NOMO-1 treated with dmso at 0.1 percent for 144 hours (cell line): ENCODE results near the gene FBXW2.

Experiments used
- DNase-seq: peaks from one replicate; lab custom pipeline; 2025; ENCODE audit not compliant: unreplicated experiment; lab: John Stamatoyannopoulos, UW

Gene FBXW2

GRCh38 chr9:120745278-120745677 lies 47.9 kb downstream of the FBXW2 start:
- DNase-seq = no peak

DNA sequence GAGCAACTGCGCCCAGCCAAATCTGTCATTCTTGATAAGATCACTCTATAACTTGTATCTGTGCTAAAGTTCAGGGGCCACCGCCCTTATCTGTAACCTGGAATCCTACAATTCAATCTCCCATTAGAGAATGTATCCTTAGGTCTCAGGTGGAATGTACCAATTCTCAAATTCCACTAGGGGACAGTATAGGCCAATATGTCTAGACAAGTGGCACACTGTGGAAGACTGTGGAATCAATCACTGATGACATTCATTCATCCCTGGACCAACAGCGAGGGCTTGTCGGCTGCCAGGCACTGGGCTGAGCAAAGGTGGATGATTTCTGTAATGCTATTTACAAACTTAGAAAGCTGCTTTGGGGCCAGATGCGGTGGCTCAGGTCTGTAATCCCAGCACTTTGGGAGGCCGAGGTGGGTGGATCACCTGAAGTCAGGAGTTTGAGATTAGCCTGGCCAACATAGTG lies 50.2 kb downstream of the FBXW2 start:
- DNase-seq = no peak

- no peak for DNase-seq
Measured at GRCh38 chr9:120741701-120742100, 51.5 kb downstream of the FBXW2 start.

GRCh38 chr9:120741191-120741590 lies 52.0 kb downstream of the FBXW2 start:
- DNase-seq = no peak

DNA sequence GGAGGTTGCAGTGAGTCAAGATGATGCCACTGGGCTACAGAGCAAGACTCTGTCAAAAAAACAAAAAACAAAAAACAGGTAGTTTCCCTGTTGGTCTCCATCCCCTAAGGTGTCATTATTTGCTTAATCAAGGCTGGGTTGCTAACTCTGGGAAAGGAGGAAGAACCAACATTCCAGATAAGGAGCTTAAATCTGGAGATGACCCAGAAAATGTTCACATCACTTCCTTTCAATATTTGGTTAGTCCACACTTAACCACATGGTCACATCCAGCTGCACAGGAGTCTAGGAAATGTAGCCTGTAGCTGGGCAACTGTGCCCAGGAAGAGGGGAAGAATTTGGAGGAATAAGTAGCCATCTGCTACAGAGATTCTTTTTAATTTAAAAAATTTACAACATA lies 53.1 kb downstream of the FBXW2 start:
- no peak for DNase-seq

DNA sequence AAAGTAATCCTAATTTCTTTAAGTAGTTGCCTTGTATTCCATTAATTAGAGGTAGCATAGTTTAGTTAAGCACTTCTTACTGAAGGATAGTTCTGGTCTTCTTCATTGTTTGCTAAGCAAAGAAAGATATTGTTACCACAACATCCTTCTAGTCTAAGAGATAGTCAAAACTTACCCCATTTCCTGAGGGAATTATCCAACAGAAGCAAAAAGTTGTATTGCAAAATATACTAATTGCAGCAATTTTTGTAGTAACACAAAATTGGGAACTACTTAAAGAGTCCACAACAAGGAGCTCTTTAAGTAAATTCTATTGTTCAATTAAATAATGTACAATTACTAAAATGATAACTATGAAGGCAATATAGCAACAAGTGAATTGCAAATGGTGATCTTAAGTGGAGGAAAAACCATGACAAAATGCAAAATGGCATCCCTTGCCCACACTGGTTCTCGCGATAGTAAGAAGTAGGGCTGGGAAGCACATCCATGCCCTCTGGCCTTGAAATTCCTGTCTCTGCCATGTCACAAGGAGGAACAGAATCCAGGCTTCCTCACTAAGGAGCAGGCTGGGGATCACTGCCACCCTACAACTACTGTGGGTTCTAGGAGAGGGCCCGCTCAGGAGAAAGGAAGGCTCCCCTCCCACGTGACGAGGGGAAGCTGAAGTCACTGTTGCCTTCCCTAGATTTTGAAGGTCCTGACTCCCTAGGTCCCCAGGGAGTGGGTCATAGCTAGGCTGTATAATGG lies 55.6 kb downstream of the FBXW2 start:
- no peak for DNase-seq

GRCh38 chr9:120736881-120737280 lies 56.3 kb downstream of the FBXW2 start:
- DNase-seq = no peak

- DNase-seq = peak; percentile 98
Measured at GRCh38 chr9:120735415-120736126, 57.6 kb downstream of the FBXW2 start.

DNA sequence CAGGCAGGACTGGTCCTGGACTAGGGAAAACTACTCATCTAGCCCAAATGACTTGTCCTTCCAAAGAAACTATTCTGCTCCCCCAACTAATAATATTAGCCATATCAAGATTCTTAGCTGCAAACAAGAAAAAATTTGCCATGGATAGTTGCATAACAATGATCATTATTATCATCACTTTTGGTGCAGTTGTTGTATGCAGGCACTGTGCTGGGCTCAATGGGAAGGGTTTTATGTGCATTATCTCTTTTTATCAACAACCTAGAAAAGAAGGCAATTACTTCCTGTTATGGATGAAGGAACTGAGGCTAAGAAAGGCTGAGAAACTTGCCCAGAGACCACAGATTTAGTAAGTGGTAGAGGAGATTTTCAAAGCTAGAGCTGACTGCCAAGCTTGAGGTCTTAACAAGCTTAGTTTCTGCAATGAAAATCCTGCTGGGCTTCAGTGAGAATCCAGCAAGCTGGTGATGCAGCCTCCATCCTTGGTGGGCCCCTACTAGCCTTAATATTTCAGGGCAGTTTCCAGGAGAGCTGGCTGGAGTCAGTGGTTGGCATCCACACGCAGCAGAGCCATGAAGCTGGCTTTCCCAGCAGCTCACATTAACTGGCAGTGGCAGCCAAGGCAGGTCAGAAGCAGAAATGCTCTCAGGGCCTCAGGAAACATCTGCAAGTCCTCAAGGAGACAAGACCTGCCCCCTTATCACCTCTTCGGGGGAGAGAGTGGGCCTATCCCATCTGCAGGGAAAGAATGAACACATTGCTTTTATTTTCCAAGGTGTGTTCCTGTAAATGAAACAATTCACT lies 58.4 kb downstream of the FBXW2 start:
- no peak for DNase-seq

GRCh38 chr9:120733190-120733589 lies 60.0 kb downstream of the FBXW2 start:
- no peak for DNase-seq

DNA sequence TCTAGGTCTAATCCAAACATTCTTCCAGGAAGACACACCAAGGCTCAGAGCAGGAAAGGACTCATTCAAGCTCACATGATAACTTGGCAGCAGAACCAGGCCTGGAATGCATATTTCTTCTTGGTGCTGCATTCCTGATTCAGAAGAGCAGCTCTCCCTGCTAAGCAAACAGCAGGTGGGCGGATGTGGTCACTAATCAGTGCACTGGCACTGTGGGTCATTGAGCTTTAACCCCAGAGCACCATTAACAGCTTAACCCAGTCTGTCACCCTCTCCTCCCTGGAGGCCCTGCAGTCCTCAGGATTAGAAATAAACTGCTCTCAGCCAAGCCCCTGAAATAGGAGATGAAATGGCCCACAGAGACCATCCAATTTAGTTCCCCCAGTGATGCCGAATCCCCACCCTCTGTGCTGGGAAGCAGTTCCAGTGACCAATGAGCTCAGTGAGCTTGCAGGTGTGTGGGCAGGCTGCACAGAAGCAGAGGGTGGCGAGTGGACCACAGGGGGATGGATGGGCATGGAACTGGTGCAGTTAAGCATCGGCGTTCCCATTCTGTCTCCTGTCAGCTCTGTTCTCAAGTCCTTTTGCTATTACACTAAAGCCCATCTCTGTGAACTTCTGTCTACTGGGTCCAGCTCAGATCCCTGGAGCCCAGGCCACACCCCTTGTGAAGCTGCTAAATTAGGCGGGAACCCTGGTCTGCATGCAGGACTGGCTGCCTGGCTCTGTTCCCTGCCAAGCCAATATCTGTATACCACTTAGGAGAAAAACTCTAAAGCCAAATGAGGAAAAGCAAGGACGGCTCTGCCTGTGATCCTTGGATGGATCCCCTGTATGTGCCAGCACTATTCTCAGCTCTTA lies 62.3 kb downstream of the FBXW2 start:
- DNase-seq = no peak

GRCh38 chr9:120729791-120730241 lies 63.4 kb downstream of the FBXW2 start:
- DNase-seq = peak; percentile 62

DNA sequence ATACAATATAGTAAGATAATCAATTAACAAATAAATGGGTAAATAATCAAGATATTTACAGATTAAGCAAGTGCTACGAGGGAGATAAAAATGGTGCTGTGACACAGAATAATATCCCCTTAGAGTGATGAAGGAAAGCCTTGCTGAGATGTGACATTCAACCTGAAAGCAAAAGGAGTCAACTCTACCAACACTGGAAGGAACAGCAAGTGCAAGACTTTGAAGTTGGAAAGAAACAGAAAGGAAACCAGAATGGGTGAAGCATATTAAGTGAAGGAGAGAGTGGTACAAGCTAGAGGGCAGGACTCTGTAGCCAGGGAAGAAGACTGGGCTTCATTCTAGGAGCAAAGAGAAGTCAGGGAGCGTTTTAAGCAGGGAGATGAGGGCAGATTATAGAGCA lies 66.7 kb downstream of the FBXW2 start:
- no peak for DNase-seq

- no peak for DNase-seq
Measured at GRCh38 chr9:120725907-120726306, 67.3 kb downstream of the FBXW2 start.

DNA sequence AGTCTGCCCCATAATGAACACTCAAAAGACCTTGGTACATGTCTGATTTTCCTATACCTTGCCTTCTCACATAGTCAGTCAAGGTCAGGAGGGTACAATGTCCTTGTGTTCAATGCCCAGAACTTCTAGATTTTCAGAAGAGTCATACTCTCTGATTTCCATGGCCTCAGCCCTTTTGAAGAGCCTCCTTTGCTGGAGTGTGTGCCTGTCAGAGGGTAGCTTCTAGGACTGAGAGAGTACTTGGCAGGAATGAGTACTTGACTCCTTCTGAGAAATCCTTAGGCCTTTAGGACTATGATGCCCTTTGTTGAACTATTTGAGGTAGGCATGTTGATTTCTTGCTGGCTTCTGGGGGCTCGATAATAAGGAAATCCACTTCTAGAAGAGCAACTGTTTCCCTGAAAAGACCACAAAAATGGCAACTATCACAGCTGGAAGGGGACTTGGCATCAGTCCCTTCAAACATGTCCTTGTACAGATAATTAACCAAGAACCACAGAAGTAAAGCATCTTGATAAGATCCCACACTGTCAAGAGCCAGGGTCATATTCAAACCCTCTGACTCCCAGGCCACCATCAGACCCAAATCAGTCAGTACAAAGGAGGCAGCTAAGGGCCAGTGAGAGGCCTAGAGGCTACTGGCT lies 68.3 kb downstream of the FBXW2 start:
- DNase-seq = no peak

DNA sequence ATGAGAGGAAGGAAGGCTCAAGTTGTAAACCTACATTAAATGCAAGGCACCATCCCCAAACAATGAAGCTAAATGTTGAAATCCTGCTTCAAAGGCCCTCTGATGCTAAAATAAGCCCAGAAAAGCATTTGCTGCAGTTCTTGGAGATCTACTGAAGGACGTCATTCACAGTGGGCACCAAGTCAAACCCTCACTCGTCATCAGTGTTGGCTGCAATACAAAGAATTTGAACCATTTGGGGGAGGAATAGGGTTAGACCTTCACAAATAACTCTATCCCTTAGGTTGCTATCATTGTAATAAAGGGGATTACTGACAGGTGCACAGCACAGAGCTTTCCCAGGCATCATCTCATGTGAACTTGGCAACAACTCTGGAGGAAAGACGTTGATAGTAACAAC lies 69.7 kb downstream of the FBXW2 start:
- no peak for DNase-seq

DNA sequence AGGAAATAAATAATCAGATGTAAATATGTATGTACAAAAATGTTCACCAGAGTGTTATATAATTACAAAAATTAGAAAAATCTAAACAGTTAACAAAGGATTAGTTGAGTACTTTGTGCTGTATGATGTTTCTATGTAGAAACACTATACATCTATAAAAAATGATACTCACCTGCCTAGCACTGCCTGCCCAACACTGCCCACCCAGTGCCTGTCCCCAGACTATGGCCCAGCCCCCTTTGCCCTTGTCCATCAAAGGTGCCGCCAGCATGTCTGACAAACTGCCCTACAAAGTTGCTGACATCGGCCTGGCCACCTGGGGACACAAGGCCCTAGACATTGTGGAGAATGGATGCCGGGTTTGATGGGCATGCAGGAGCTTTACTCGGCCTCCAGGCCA lies 72.8 kb downstream of the FBXW2 start:
- DNase-seq = no peak

GRCh38 chr9:120718316-120718715 lies 74.9 kb downstream of the FBXW2 start:
- no peak for DNase-seq

- no peak for DNase-seq
Measured at GRCh38 chr9:120717176-120717575, 76.0 kb downstream of the FBXW2 start.

- no peak for DNase-seq
Measured at GRCh38 chr9:120716483-120716882, 76.7 kb downstream of the FBXW2 start.
